Measurements from ENCODE around the gene EEF2K. TPM values are rescaled to one million over a fixed set of nuclear protein-coding genes. Genes with fewer than 3 reads are reported as not detected.

The EEF2K gene
- total RNA-seq, 2 donors from 2014 or later, result 33.6 to 45.7 TPM

DNA sequence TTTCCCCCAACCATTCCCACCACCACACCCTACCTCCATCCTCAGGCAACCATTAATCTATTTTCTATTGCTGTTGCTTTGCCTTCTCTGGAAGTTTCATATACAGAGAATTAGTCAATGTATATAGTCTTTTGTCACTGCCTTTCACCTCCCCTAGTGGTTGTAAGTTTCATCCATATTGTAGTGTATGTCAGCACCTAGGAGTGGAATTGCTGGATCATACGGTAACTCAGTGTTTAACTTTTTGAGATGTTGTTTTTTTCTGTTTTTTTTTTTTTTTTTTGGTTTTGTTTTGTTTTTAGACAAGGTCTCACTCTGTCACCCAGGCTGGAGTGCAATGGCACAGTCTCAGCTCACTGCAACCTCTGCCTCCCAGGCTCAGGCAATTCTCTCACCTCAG lies 16.9 kb downstream of the EEF2K start:
- intact Hi-C loops (cut with DNase I), result no loop called here
- DNase-seq (ENCODE audit: low spot score), result no peak

DNA sequence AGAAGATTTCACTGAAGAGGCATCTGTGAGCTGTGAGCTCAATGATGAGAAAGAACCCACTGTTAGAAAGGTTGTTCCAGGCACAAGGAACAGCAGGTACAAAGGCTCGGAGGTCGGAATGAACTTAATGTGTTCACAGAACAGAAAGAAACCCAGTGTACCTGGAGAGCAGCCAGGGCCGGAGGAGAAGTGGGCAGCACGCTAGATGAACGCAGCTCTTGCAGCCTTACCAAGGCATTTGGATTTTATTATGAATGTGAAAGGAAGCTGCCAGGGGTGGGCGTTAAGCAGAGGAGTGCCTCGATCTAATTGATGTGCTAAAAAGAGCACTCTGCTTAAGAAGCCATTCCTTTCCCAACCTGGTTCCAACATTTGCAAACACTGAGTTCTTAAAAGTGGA lies 19.0 kb downstream of the EEF2K start:
- intact Hi-C loops (cut with DNase I), result no loop called here
- no peak for DNase-seq (ENCODE audit: low spot score)

DNA sequence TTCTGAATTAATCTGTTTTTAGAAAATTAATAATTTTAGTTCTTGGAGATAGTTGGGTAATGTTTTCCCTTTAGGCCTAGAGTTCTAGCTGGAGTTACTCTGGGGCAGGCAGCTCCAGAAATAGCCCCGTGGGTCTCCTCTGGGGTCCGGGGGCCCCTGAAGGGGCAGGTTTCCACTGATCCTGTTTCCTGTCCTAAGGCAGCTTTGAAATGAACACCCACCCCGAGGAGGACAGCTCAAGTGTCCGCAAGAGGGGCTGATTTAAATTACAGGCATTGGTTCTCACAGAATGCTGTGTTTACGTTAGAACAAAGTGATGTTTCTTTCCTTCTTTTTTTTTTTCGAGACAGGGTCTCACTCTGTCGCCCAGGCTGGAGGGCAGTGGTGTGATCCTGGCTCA lies 23.8 kb downstream of the EEF2K start:
- intact Hi-C loops (cut with DNase I), result no loop called here
- DNase-seq (ENCODE audit: low spot score), result no peak

GRCh38 chr16:22232277-22233036 lies 26.4 kb downstream of the EEF2K start:
- intact Hi-C loops (cut with DNase I), result no loop called here
- no peak for DNase-seq (ENCODE audit: low spot score)

DNA sequence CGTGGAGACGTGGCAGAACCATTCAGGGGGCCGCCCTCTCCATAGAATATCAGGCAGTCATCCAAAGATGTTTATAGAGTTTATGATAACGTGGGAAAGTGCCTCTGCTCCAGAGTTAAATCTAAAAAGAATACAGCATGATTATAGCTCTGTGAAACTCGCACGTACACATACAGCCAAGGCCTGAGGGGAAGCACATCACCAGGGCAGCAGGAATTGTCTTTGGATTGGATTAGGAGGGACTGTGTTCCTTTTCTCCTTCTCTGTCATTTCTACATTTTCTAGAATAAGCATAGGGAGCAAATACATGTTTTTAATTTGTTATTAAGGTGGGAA lies 26.9 kb downstream of the EEF2K start:
- intact Hi-C loops (cut with DNase I), result no loop called here
- no peak for DNase-seq (ENCODE audit: low spot score)

DNA sequence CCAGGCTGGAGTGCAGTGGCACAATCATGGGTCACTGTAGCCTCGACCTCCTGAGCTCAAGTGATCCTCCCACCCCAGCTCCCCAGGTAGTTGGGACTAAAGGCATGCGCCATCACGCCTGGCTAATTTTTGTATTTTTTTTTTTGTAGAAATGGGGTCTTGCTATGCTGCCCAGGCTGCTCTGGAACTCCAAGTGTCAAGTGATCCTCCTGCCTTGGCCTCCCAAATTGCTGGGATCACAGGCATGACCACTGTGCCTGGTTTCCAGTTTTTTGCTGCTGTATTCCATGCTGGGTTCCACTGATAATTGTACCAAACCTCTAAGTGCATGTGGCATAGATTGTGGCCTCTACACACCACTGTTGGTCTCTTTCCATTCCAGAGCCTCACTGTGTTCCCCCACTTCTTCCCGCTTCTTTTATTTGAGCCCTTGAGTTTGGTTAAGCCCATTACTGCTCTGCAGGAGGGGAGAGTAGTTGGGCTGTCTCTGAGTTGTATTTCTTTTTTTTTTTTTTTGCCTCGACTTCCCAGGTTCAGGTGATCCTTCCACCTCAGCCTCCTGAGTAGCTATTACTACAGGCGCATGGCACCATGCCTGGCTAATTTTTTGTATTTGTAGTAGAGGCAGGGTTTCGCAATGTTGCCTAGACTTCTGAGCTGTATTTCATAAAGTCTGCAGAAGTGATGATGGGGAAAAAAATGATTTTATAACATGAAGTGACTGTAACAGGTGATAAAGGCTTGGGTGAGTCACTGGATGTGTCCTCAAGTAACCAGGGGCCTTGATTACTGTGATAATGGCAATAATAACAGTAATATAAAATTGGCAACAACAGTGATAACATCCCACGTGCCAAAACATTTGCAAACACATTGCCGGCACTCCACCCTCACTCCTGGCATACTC lies 30.0 kb downstream of the EEF2K start:
- intact Hi-C loops (cut with DNase I), result no loop called here
- no peak for DNase-seq (ENCODE audit: low spot score)

DNA sequence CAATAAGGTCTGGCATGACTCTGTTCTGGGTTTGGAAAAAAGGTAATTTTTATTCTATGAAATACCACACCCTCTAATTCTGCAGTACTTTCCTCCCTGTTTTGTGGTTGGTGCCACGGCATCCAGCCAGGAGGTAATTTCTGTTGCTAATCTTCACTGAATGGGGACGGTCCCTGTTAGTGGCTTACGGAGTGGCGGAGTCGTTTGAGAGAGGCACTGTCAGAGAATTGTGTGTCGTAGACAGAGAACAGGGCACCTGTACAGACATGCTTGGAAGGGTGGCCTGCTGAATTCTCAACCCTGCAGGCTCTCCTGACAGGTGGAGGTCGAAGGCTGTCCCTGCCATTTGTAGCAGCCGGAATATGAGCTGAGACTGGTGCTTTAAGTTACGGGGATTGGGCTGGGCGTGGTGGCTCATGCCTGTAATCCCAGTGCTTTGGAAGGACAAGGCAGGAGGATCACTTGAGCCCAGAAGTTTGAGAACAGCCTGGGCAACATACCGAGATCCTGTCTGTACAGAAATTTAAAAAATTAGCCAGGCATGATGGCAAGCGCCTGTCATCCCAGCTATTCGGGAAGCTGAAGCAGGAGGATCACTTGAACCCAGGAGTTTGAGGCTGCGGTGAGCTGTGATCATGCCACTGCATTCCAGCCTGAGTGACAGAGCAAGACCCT lies 33.2 kb downstream of the EEF2K start:
- intact Hi-C loops (cut with DNase I), result no loop called here
- no peak for DNase-seq (ENCODE audit: low spot score)

- no peak for DNase-seq (ENCODE audit: low spot score)
- intact Hi-C loops (cut with DNase I), result no loop called here
Measured at GRCh38 chr16:22240023-22240710, 34.1 kb downstream of the EEF2K start.

- intact Hi-C loops (cut with DNase I), result no loop called here
- peak; percentile 86 for DNase-seq (ENCODE audit: low spot score)
Measured at GRCh38 chr16:22250522-22250921, 44.4 kb downstream of the EEF2K start.

- intact Hi-C loops (cut with DNase I), result no loop called here
- DNase-seq (ENCODE audit: low spot score), result no peak
Measured at GRCh38 chr16:22252317-22252716, 46.2 kb downstream of the EEF2K start.

- DNase-seq (ENCODE audit: low spot score), result no peak
- intact Hi-C loops (cut with DNase I), result no loop called here
Measured at GRCh38 chr16:22253272-22253671, 47.2 kb downstream of the EEF2K start.

- intact Hi-C loops (cut with DNase I), result no loop called here
- DNase-seq (ENCODE audit: low spot score), result no peak
Measured at GRCh38 chr16:22255335-22255734, 49.3 kb downstream of the EEF2K start.

GRCh38 chr16:22257440-22257839 lies 51.4 kb downstream of the EEF2K start:
- DNase-seq (ENCODE audit: low spot score), result no peak
- intact Hi-C loops (cut with DNase I), result no loop called here

DNA sequence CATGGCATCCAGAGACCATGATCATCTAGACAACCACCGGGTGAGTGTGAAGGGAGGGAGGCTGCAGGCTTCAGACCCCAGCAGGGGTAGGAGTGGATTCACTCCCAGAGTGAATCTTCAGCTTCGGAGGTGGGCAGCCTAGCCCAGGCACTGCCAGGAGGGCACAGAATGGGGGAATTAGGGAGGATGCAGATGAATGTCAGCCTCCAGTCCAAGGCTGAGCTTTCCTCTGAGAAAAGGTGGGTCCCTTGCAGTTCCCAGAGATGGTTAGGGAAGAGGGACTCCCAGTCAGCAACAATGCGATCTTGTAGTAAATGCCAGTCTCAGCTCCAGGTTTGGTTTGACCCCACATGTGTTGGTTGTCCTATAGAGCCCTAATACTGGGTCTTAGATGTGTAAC lies 54.4 kb downstream of the EEF2K start:
- no peak for DNase-seq (ENCODE audit: low spot score)
- intact Hi-C loops (cut with DNase I), result no loop called here

DNA sequence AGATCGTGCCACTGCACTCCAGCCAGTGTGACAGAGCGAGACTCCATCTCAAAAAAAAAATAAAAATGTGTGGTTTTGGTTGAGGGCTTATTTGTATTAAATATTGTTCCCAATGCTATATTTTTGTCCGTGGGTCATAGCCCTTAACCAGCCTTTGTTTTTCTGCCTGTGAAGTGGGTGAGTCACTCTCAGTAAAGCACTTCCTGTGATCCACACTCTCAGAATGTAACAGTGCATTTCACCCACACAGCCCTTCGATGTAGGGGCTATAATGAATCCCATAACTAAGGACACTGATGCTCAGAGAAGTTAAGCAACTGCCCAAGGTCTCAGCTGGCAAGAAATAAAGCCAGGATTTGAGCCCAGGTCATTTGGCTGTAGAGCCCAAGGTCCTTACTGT lies 56.4 kb downstream of the EEF2K start:
- no peak for DNase-seq (ENCODE audit: low spot score)
- intact Hi-C loops (cut with DNase I), result no loop called here

- DNase-seq (ENCODE audit: low spot score), result no peak
- intact Hi-C loops (cut with DNase I), result no loop called here
Measured at GRCh38 chr16:22264786-22265185, 58.7 kb downstream of the EEF2K start.

DNA sequence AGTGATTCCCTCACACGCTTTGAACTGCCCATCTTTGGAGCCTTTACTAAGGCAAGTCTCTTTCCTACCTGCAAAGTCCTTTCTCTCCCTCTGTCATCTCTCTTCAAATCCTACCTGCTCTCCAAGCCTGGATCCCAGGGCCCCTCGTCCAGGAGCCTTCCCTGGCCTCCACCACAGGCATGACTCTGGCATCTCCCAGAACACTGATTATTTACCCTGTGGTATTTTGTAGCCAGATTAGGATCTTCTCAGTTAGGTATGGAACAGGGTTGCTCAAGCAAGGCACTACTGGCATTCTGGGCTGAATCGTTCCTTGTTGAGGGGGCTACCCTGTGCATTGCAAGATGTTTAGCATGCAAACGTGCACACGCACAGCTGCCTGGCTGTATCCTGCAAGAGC lies 59.3 kb downstream of the EEF2K start:
- intact Hi-C loops (cut with DNase I), result no loop called here
- no peak for DNase-seq (ENCODE audit: low spot score)

DNA sequence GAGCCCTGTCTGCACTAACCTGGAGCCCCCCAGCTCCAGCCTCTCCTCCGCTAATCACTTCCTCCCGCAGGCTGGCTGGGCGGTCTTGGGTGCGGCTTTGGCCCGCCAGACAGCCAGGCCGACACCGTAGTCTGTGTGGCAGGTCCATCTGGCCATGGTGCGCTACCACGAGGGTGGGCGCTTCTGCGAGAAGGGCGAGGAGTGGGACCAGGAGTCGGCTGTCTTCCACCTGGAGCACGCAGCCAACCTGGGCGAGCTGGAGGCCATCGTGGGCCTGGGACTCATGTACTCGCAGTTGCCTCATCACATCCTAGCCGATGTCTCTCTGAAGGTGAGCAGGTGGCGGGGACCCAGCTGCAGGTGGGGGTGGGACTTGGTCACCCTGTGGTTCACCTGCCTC lies 60.5 kb downstream of the EEF2K start:
- no peak for DNase-seq (ENCODE audit: low spot score)
- intact Hi-C loops (cut with DNase I), result no loop called here

DNA sequence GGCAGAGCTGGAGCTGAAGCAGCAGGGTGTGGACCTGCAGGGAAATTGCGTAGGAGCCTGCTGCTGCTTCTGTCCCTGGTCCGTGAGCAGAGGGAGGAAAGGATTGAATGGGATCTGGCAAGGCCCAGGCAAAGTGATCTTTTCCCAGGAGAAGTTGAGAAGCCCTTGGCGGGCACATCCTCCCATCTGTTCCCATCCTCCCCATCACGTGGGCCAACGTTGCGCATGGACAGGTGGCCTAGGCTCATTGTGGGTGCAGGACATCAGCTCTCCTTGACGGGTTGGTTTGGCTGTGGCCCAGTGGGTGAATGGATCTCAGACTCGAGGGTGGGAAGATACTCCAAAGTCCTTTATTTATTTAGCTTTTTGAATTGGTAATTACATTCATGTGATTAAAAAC lies 61.7 kb downstream of the EEF2K start:
- intact Hi-C loops (cut with DNase I), result no loop called here
- no peak for DNase-seq (ENCODE audit: low spot score)

GRCh38 chr16:22270525-22270924 lies 64.4 kb downstream of the EEF2K start:
- DNase-seq (ENCODE audit: low spot score), result no peak
- intact Hi-C loops (cut with DNase I), result loop anchor here in 1 of 2 donors (10.0 kb wide), 1 partner anchor 56 kb away; no protein-coding TSS in a partner anchor

Data from posterior vena cava (tissue), 2 donors.